Stimulated activated CD8-positive, alpha-beta memory T cell treated with anti-CD3 and anti-CD28 coated beads, Interleukin-7, amount 100 ng/mL, for 48 hours (primary cell): ENCODE data around the gene ULK1.
"Not testable (repeated sequence)": the region's sequence is repeated elsewhere in the genome, so short reads cannot be mapped to it uniquely, and the experiment has no call there.

Source experiments
- DNase-seq, 2 donors: peaks; one replicate each; pipeline ENCODE4 v3.0.0-alpha.2; 2020; ENCODE audit warnings: low read depth in 1 of 2; ENCODE audit errors: extremely low read depth in 1 of 2

ULK1 gene

GRCh38 chr12:131861261-131862083 is 33.0 kb upstream of the ULK1 start:
- no peak for DNase-seq

DNA sequence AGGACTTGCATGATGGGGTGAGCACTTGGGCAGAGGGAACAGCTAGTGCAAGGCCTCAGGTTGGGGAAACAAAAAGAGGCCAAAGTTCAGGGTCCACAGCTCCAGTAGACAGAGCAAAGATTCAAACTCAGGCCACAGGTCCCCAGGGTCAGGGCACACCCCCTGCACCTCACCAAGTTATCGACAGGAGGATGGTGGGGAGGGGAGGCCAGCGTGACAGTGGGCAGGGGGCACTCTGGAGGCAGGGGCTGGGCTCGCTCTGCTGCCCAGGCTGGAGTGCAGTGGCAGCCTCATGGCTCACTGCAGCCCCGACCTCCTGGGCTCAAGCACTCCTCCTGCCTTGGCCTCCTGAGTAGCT is 32.4 kb upstream of the ULK1 start:
- DNase-seq: no peak

- no peak for DNase-seq
Observed at GRCh38 chr12:131862600-131862993, 31.8 kb upstream of the ULK1 start.

- DNase-seq: no peak
Observed at GRCh38 chr12:131862994-131863710, 31.3 kb upstream of the ULK1 start.

DNA sequence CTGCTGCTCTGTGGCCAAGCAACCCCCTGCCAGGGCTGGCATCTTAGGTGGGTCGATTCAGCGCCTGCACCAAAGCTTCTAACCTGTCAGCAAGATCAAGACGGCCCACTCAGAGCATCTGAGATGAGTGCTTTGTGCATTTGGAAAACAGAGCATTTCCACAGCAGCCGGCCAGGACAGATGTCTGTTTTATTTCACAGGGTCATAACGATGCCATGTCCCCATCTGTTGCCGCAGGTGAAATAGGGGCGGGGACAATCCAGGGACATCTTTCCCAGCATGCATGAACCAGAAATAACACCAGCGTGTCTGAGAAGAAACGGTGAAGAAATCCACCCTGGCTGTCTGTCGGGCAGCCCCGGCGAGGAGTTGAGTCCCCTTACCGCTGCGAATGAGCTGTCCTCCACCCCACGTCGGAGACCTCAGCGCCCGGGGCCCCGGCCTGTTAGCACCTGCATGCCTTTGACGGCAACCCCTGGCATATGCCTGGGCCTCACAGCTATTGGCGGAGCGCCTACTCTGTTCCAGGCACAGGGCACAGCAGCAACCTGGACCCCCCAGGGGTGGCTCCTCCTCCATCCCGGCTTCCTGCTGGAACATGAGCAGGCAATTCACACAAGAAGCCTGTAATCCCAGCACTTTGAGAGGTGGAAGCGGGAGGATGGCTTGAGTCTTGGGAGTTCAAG is 30.6 kb upstream of the ULK1 start:
- DNase-seq: no peak

DNA sequence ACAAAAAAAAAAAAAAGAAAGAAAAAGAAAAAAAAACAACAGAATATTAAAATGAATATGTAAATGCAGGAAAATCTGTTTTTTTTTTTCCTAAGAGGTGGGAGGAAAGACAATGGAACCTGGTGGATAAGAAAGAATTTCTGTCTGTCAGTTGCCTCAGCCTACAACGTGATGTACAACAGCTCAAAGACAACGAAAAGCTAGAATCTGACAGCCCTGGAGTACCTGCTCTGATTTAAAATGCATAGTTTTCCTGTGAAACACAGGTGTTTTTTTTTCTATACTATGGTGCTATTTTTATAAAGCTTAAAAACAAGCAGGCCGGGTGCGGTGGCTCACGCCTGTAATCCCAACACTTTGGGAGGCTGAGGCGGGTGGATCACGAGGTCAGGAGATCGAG is 30.0 kb upstream of the ULK1 start:
- no peak for DNase-seq

DNA sequence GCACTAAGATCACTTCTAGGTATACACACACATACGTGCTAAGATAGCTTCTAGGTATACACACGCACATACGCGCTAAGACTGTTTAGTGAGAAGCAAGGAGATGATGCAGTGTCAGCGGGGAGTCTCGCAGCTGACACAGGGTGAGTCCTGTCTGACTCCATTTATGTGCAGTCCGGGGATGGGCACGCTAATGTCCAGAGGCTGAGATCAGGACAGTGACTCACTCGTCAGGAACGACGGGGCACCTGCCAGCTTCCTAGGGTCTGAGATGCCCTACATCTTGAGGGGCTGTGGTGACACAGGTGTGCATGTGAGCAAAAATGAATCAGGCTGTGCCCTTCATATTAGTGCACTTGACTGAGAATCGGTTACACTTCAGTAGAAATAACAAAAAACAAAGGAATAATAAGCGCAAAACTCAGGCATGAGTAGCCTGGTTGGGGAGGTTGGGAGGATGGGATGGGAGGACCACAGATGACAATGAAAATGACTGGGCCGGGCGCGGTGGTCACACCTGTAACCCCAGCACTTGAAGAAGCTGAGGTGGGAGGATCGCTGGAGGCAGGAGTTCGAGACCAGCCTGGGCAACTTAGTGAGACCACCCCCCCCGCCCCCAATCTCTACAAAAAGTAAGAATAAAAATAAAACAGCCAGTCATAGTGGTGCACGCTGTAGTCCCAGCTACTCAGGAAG is 29.1 kb upstream of the ULK1 start:
- no peak for DNase-seq

GRCh38 chr12:131867471-131867870 is 27.0 kb upstream of the ULK1 start:
- DNase-seq: no peak

GRCh38 chr12:131867891-131868675 is 26.3 kb upstream of the ULK1 start:
- no peak for DNase-seq

DNA sequence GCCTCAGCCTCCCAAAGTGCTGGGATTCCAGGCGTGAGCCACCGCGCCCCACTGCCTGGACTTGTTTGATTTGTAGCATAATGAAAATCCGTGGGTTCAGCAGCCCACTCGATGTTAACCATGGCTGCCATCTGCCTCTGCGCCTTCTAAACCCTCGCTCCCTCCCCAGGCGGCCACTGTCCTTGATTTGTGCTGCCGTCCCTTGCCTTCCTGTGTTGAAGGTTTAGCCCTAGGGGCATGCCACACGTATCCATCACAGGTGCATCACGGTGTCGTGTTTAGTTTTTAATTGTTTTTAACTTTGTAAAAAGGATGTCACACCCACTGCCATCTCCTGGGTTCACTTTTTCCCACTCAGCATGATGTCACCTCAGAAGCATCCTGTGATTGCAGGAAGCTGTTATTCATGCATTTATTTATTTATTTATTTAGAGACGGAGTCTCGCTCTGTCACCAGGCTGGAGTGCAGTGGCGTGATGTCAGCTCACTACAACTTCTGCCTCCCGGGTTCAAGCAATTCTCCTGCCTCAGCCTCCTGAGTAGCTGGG is 24.5 kb upstream of the ULK1 start:
- DNase-seq: no peak

GRCh38 chr12:131871677-131872076 is 22.7 kb upstream of the ULK1 start:
- no peak for DNase-seq

DNA sequence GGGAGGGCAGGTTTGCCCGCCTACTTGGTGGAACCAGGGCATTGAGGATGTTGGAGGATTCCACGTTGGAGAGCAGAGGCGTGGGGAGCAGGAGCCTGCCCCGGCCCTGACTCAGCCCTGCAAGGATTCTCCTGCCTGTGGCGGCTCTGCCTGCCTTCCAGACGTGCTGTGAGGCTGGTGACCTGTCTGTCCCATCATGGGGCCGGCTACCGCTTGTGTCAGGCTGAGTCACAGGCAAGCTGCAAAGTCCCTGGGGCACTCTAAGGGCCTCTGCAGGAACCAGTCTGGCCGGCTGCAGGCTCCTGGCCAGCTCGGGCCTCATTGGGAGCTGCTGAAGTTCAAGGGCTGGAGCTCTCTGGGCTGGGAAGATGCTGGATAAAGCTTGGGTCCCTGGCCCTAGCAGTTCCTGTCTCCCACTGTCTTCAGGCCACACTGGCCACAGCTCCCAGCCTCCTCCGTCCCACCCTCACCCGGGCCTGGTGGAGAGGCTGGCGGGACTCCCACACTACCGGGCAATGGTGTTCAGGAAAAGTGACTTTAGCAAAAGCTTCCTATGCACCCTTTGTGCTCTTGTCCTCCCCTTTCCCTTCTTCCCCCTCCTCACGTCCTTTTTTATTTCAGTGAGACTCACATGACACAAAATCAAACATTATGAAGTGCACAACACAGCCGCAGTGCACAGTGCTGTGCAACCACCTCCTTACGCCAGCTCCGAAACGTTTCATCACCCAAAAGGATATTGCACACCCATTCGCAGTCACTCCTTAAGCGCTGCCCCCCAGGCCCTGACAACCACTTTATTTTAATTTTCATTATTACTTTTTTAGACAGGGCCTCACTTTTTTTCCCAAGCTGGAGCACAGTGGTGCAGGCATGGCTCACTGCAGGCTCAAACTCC is 22.0 kb upstream of the ULK1 start:
- DNase-seq: no peak

- no peak for DNase-seq
Observed at GRCh38 chr12:131873293-131873692, 21.1 kb upstream of the ULK1 start.

DNA sequence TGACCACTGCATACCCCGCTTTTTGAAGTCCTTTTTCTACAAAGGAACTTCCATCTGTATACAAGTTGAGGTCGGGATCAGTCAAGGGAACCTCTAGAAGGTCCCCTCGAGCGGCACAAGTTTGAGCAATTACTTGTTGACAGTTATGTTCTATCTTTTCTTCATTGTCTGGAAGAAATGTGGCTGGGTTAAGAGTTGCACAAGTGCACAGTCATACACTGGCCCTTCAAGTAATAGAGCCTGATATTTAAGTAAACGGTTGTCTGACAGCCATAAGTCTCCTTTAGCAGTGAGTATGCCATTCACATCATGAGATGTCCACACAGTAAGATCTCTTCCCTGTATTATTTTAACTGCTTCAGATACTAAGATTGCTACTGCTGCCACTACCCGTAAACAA is 19.4 kb upstream of the ULK1 start:
- not testable (repeated sequence) for DNase-seq

- DNase-seq: not testable (repeated sequence)
Observed at GRCh38 chr12:131877216-131877615, 17.2 kb upstream of the ULK1 start.

GRCh38 chr12:131878436-131878835 is 16.0 kb upstream of the ULK1 start:
- DNase-seq: not testable (repeated sequence)

GRCh38 chr12:131882804-131883520 is 11.5 kb upstream of the ULK1 start:
- no peak for DNase-seq

DNA sequence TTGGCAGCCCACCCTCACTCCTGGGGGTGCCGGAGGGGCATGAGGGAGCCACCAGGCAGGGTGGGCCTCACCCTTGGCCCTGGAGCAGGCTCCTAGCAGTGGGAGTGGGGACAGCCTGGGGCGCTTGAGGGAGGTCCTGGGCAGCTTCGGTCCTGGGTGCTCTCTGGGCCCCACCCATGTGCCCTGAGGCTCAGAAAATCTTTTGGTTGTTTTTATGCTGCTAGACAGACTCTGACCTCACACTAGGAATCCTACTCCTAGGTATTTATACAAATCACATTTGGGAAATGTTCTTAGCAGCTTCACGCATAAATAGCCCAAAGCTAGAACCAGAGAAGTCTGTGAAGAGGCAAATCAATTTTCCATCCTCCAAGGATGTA is 10.9 kb upstream of the ULK1 start:
- no peak for DNase-seq

- DNase-seq: not testable (repeated sequence)
Observed at GRCh38 chr12:131885076-131885475, 9.3 kb upstream of the ULK1 start.
